HepG2 (cell line): ENCODE data around the gene SCRT2. TPM values are rescaled to one million over a fixed set of nuclear protein-coding genes. Genes with fewer than 3 reads are reported as not detected.

Source experiments
- AGO1 ChIP-seq: fragments of 200-400 bp; formaldehyde crosslinking; IDR thresholded peaks from 2 replicates; pipeline ENCODE4 v1.6.1; 2017; ENCODE audit warnings: mild to moderate bottlenecking, low read depth, low read length, moderate library complexity; ENCODE audit not compliant: poor library complexity, severe bottlenecking
- ATF6 ChIP-seq: sonication (generic); formaldehyde crosslinking; conservative IDR thresholded peaks from 2 replicates; pipeline ENCODE4 v1.4.0; 2020; ENCODE audit warnings: missing genetic modification reagents
- ETS1 ChIP-seq: sonication (generic); formaldehyde crosslinking; IDR thresholded peaks from 2 replicates; pipeline ENCODE4 v1.4.0; 2020; ENCODE audit warnings: missing genetic modification reagents
- GRHL1 ChIP-seq: sonication (generic); formaldehyde crosslinking; conservative IDR thresholded peaks from 2 replicates; pipeline ENCODE4 v1.8.0; 2022; ENCODE audit warnings: missing genetic modification reagents
- HMG20B ChIP-seq: conservative IDR thresholded peaks from 2 replicates; pipeline ENCODE4 v1.6.1; 2016; ENCODE audit warnings: missing genetic modification reagents, missing compliant biosample characterization
- JUND ChIP-seq: sonication (generic); formaldehyde crosslinking; IDR thresholded peaks from 2 replicates; pipeline ENCODE4 v1.8.0; 2022; ENCODE audit warnings: mild to moderate bottlenecking, missing genetic modification reagents
- MAFF ChIP-seq: IDR thresholded peaks from 2 replicates; pipeline ENCODE4 v1.6.1; 2011; ENCODE audit warnings: low read depth, low read length, improper control_type of control experiment
- TERF1 ChIP-seq: sonication (generic); formaldehyde crosslinking; IDR thresholded peaks from 2 replicates; pipeline ENCODE4 v1.8.0; 2022; ENCODE audit warnings: mild to moderate bottlenecking, missing genetic modification reagents, moderate library complexity
- ZBTB38 ChIP-seq: sonication (generic); formaldehyde crosslinking; IDR thresholded peaks from 2 replicates; pipeline ENCODE4 v1.5.1; 2020; ENCODE audit warnings: mild to moderate bottlenecking, missing genetic modification reagents
- ZFP37 ChIP-seq: sonication (generic); formaldehyde crosslinking; IDR thresholded peaks from 2 replicates; pipeline ENCODE4 v1.4.0; 2020; ENCODE audit warnings: missing genetic modification reagents, borderline replicate concordance
- ZNF20 ChIP-seq: sonication (generic); formaldehyde crosslinking; IDR thresholded peaks from 2 replicates; pipeline ENCODE4 v1.4.0; 2020; ENCODE audit warnings: mild to moderate bottlenecking, moderate library complexity, missing genetic modification reagents
- ZNF546 ChIP-seq: sonication (generic); formaldehyde crosslinking; conservative IDR thresholded peaks from 2 replicates; pipeline ENCODE4 v1.8.1; 2023; ENCODE audit warnings: mild to moderate bottlenecking, missing genetic modification reagents
- ZNF549 ChIP-seq: sonication (generic); formaldehyde crosslinking; IDR thresholded peaks from 2 replicates; pipeline ENCODE4 v1.5.0; 2020; ENCODE audit warnings: missing genetic modification reagents
- ZNF557 ChIP-seq: sonication (generic); formaldehyde crosslinking; IDR thresholded peaks from 2 replicates; pipeline ENCODE4 v1.4.0; 2020; ENCODE audit warnings: missing genetic modification reagents
- ZNF740 ChIP-seq: sonication (generic); formaldehyde crosslinking; IDR thresholded peaks from 2 replicates; pipeline ENCODE4 v1.4.0; 2020; ENCODE audit warnings: missing genetic modification reagents
- polyA plus RNA-seq, 8 experiments: library from polyadenylated mRNA; depleted of rRNA in 3 of 8; stranded (reverse) in 7 of 8; unstranded in 1 of 8; fragments of >200 nt; fragmentation: Illumina TruSeq in 4 of 8; extraction: Trizol in 4 of 8; gene quantifications; 2 replicates each; pipeline versions ENCODE4 v1.2.1 to v1.2.3, GENCODE V29; 2011 to 2016; ENCODE audit warnings: low read depth in 4 of 8, missing spikeins in 1 of 8, mixed read lengths in 1 of 8; ENCODE audit not compliant: insufficient read depth in 1 of 8
- total RNA-seq, 5 experiments: library from RNA; depleted of rRNA; stranded (reverse); fragments of >200 nt; fragmentation: Illumina TruSeq; extraction: Trizol; gene quantifications; 2 replicates each; pipeline ENCODE4 v1.2.3, GENCODE V29; 2016; ENCODE audit warnings: low read depth in 1 of 5

Gene SCRT2
- total and polyA plus RNA-seq, 2 of the 13 experiments (the other 11 are each of a cell fraction or from before 2014, with no cell fraction given): not detected

GRCh38 chr20:651713-652614, 23.6 kb downstream of the SCRT2 start (continued):
- TF ChIP-seq GRHL1 (CRISPR knock-in tag) (no peak), TERF1 (CRISPR knock-in tag) (no peak), ZNF20 (no peak), ZFP37 (CRISPR knock-in tag) (no peak), MAFF (peak; percentile 5; the same call in 1 of the 2 replicates), AGO1 (no peak), ETS1 (CRISPR knock-in tag) (no peak), ZNF557 (CRISPR knock-in tag) (0 out of 2 replicates have a peak, but pooled peaks have one; percentile 12), ATF6 (CRISPR knock-in tag) (no peak), ZNF740 (CRISPR knock-in tag) (0 out of 2 replicates have a peak, but pooled peaks have one; percentile 53), ZNF546 (no peak), HMG20B (CRISPR knock-in tag) (no peak), ZNF549 (CRISPR knock-in tag) (no peak), JUND (CRISPR knock-in tag) (no peak), ZBTB38 (0 out of 2 replicates have a peak, but pooled peaks have one; percentile 5)
